Measurements from ENCODE around the gene KMT2C.
"Not testable (repeated sequence)": the region's sequence is repeated elsewhere in the genome, so short reads cannot be mapped to it uniquely, and the experiment has no call there.

GRCh38 chr7:152245417-152245816 lies 190.4 kb downstream of the KMT2C start:
- TF ChIP-seq CTCF (IDR thresholded peaks at IDR 0.05; ENCODE audit: low read length); EZH2 (optimal IDR thresholded peaks at IDR 0.05; ENCODE audit: low read depth, low read length); EZH2phosphoT487 (IDR thresholded peaks at IDR 0.05; ENCODE audit: low read length): not testable (repeated sequence)
